ENCODE results near the gene ERBB2. TPM values are rescaled to one million over a fixed set of nuclear protein-coding genes. Genes with fewer than 3 reads are reported as not detected.

The ERBB2 gene
- total and polyA plus RNA-seq, 2 of the 13 experiments (the other 11 are each of a cell fraction or from before 2014, with no cell fraction given): 57.7 to 64.1 TPM

DNA sequence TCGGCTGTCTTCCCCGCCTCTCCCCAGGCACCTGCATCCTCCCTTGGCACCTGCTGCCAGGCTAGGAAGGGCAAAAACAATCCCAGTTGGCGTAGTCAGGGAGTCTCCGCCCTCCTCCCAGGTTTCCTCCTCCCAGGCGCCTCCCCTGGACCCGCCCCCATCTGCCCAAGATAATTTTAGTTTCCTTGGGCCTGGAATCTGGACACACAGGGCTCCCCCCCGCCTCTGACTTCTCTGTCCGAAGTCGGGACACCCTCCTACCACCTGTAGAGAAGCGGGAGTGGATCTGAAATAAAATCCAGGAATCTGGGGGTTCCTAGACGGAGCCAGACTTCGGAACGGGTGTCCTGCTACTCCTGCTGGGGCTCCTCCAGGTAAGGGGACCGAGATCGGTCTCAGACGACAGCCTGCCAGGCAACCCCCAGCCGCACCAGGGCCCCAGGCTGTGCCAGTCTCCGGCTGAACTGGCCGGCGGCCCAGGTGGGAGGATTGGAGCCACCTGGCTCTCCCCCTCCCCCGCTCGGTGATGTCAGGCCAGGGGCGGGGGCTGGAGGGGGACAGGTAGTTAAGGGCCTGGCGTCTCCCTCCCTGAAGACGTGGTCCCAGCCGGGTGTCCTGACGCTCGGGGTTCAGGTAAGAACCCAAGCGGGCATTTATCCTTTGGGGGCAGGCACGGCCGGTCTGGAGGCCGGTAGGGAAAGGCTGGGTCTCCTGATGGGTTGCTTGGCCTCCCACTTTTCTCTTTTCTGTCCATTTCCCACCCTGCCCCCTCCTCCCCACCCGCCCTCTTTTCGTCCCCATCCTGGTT is 38.1 kb downstream of the ERBB2 start, which contains the start of gene GRB7 (continued):
- TF ChIP-seq ZNF367 (CRISPR knock-in tag; IDR thresholded peaks at IDR 0.05; ENCODE audit: borderline replicate concordance) (peak; percentile 71; the same call in 1 of the 2 replicates), HOXA3 (CRISPR knock-in tag; IDR thresholded peaks at IDR 0.05) (peak; percentile 62), ZNF501 (CRISPR knock-in tag; IDR thresholded peaks at IDR 0.05) (no peak; the same call in 1 of the 2 replicates), ZBTB7A (CRISPR knock-in tag; IDR thresholded peaks at IDR 0.05) (peak; percentile 49; the same call in 1 of the 2 replicates), ZSCAN5A (CRISPR knock-in tag; IDR thresholded peaks at IDR 0.05; ENCODE audit: borderline replicate concordance) (0 out of 2 replicates have a peak, but pooled peaks have one; percentile 62), TARDBP (CRISPR knock-in tag; IDR thresholded peaks at IDR 0.05) (peak; percentile 84), SETDB1 (CRISPR knock-in tag; IDR thresholded peaks at IDR 0.05; ENCODE audit: borderline replicate concordance) (no peak), HOXA7 (CRISPR knock-in tag; IDR thresholded peaks at IDR 0.05) (no peak), XRCC5 (optimal IDR thresholded peaks at IDR 0.05; ENCODE audit: low read length) (no peak), MEIS2 (CRISPR knock-in tag; IDR thresholded peaks at IDR 0.05) (peak; percentile 21; the same call in 1 of the 2 replicates), ELK4 (CRISPR knock-in tag; IDR thresholded peaks at IDR 0.05; ENCODE audit: borderline replicate concordance) (0 out of 2 replicates have a peak, but pooled peaks have one; percentile 62), HNRNPH1 (optimal IDR thresholded peaks at IDR 0.05; ENCODE audit: low read depth, low read length) (no peak), FOXC1 (CRISPR knock-in tag; IDR thresholded peaks at IDR 0.05; ENCODE audit: borderline replicate concordance) (peak; percentile 84; the same call in 1 of the 2 replicates), PCBP2 (optimal IDR thresholded peaks at IDR 0.05; ENCODE audit: low read depth, low read length, poor library complexity, severe bottlenecking) (no peak), PLRG1 (conservative IDR thresholded peaks at IDR 0.05) (no peak), GTF3A (CRISPR knock-in tag; conservative IDR thresholded peaks at IDR 0.05) (peak; percentile 65; the same call in 1 of the 2 replicates)
- TF ChIP-seq, protein P1, sequence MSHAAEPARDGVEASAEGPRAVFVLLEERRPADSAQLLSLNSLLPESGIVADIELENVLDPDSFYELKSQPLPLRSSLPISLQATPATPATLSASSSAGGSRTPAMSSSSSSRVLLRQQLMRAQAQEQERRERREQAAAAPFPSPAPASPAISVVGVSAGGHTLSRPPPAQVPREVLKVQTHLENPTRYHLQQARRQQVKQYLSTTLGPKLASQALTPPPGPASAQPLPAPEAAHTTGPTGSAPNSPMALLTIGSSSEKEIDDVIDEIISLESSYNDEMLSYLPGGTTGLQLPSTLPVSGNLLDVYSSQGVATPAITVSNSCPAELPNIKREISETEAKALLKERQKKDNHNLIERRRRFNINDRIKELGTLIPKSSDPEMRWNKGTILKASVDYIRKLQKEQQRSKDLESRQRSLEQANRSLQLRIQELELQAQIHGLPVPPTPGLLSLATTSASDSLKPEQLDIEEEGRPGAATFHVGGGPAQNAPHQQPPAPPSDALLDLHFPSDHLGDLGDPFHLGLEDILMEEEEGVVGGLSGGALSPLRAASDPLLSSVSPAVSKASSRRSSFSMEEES (CRISPR knock-in tag; IDR thresholded peaks at IDR 0.05): no peak
- TF ChIP-seq, protein P2, sequence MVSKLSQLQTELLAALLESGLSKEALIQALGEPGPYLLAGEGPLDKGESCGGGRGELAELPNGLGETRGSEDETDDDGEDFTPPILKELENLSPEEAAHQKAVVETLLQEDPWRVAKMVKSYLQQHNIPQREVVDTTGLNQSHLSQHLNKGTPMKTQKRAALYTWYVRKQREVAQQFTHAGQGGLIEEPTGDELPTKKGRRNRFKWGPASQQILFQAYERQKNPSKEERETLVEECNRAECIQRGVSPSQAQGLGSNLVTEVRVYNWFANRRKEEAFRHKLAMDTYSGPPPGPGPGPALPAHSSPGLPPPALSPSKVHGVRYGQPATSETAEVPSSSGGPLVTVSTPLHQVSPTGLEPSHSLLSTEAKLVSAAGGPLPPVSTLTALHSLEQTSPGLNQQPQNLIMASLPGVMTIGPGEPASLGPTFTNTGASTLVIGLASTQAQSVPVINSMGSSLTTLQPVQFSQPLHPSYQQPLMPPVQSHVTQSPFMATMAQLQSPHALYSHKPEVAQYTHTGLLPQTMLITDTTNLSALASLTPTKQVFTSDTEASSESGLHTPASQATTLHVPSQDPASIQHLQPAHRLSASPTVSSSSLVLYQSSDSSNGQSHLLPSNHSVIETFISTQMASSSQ (IDR thresholded peaks at IDR 0.05; ENCODE audit: low read depth): no peak
- TF ChIP-seq, protein P2 (CRISPR knock-in tag; IDR thresholded peaks at IDR 0.05; ENCODE audit: borderline replicate concordance): peak; percentile 36; the same call in 1 of the 2 replicates
